CD14-positive monocyte (primary cell): ENCODE results near the gene HEPACAM. TPM values are rescaled to one million over a fixed set of nuclear protein-coding genes. Genes with fewer than 3 reads are reported as not detected.

Experiments
- DNase-seq, 3 donors: peaks; one replicate each; pipeline ENCODE4 v3.0.0-alpha.2; 2011 to 2022
- H2AFZ ChIP-seq: 2 replicates; pipeline ENCODE4 v1.6.0; 2012; ENCODE audit warnings: mild to moderate bottlenecking, low read depth, low read length, inconsistent platforms; ENCODE audit not compliant: insufficient read depth, poor library complexity, severe bottlenecking
- H3K27ac ChIP-seq, 2 donors: 1 replicate in 1 of 2; 2 replicates in 1 of 2; pipeline ENCODE4 v1.5.1; 2012 to 2013; ENCODE audit warnings: low read length in 2 of 2, control low read depth in 1 of 2, inconsistent platforms in 1 of 2, low read depth in 1 of 2, mild to moderate bottlenecking in 1 of 2
- H3K27me3 ChIP-seq, 2 donors: one replicate each; pipeline versions ENCODE4 v1.6.0 to v1.6.1; 2011 to 2013; ENCODE audit warnings: low read length in 2 of 2; ENCODE audit not compliant: control insufficient read depth in 2 of 2, insufficient read depth in 2 of 2
- H3K36me3 ChIP-seq, 2 donors: replicated peaks in 1 of 2; 1 replicate in 1 of 2; 2 replicates in 1 of 2; pipeline versions ENCODE4 v1.5.1 to v1.6.1; 2012 to 2013; ENCODE audit warnings: low read length in 2 of 2, control low read depth in 1 of 2, inconsistent platforms in 1 of 2, mild to moderate bottlenecking in 1 of 2; ENCODE audit not compliant: insufficient read depth in 2 of 2, control insufficient read depth in 1 of 2
- H3K4me1 ChIP-seq, 2 donors: 1 replicate in 1 of 2; 2 replicates in 1 of 2; pipeline versions ENCODE4 v1.5.1 to v1.6.1; 2012 to 2013; ENCODE audit warnings: low read length in 2 of 2, control low read depth in 1 of 2, inconsistent platforms in 1 of 2, mild to moderate bottlenecking in 1 of 2, moderate library complexity in 1 of 2; ENCODE audit not compliant: insufficient read depth in 2 of 2, control insufficient read depth in 1 of 2
- H3K4me2 ChIP-seq: replicated peaks from 2 replicates; pipeline ENCODE3; 2012; ENCODE audit warnings: low read length, moderate library complexity, mild to moderate bottlenecking; ENCODE audit not compliant: poor library complexity, severe bottlenecking; ENCODE audit errors: extremely low read depth
- H3K4me3 ChIP-seq, 3 experiments: fragments of 200-600 bp in 1 of 3; sonication (generic) in 1 of 3; replicated peaks in 1 of 3; 1 replicate in 2 of 3; 2 replicates in 1 of 3; pipeline ENCODE4 v1.5.1; 2011 to 2013; ENCODE audit warnings: low read length in 3 of 3, mild to moderate bottlenecking in 3 of 3, control low read depth in 2 of 3, low read depth in 2 of 3, inconsistent platforms in 1 of 3, moderate library complexity in 1 of 3
- H3K79me2 ChIP-seq: 2 replicates; pipeline ENCODE4 v1.6.0; 2012; ENCODE audit warnings: mild to moderate bottlenecking, control low read depth, inconsistent platforms, low read length, moderate library complexity; ENCODE audit not compliant: insufficient read depth
- H3K9ac ChIP-seq: 2 replicates; pipeline ENCODE4 v1.6.0; 2017; ENCODE audit warnings: low read length, mild to moderate bottlenecking; ENCODE audit not compliant: insufficient read depth, poor library complexity, severe bottlenecking
- H3K9me3 ChIP-seq, 2 donors: replicated peaks in 1 of 2; 1 replicate in 1 of 2; 2 replicates in 1 of 2; pipeline versions ENCODE4 v1.5.1 to v1.6.1; 2012 to 2013; ENCODE audit warnings: low read length in 2 of 2, control low read depth in 1 of 2; ENCODE audit not compliant: control insufficient read depth in 1 of 2, insufficient read depth in 1 of 2
- H4K20me1 ChIP-seq: 2 replicates; pipeline ENCODE4 v1.6.0; 2012; ENCODE audit warnings: mild to moderate bottlenecking, low read length, control low read depth, moderate library complexity; ENCODE audit not compliant: insufficient read depth
- H3K27ac Mint-ChIP-seq, 7 donors: one replicate each; pipeline ENCODE4 v1.8.0; 2020; ENCODE audit warnings: mild to moderate bottlenecking in 7 of 7, mixed read lengths in 7 of 7, moderate library complexity in 6 of 7, inconsistent platforms in 2 of 7
- H3K27me3 Mint-ChIP-seq, 3 donors: one replicate each; pipeline ENCODE4 v1.8.0; 2021 to 2022; ENCODE audit warnings: low read depth in 3 of 3, mild to moderate bottlenecking in 3 of 3, mixed read lengths in 3 of 3, moderate library complexity in 3 of 3, inconsistent platforms in 1 of 3
- H3K36me3 Mint-ChIP-seq, 2 donors: one replicate each; pipeline ENCODE4 v1.8.0; 2020; ENCODE audit warnings: mixed read lengths in 2 of 2, inconsistent platforms in 1 of 2, mild to moderate bottlenecking in 1 of 2
- H3K4me1 Mint-ChIP-seq: one replicate; pipeline ENCODE4 v1.8.0; 2020; ENCODE audit warnings: mild to moderate bottlenecking, mixed read lengths
- H3K4me3 Mint-ChIP-seq, 2 donors: one replicate each; pipeline ENCODE4 v1.8.0; 2020; ENCODE audit warnings: mild to moderate bottlenecking in 2 of 2, mixed read lengths in 2 of 2, moderate library complexity in 1 of 2
- H3K9me3 Mint-ChIP-seq, 7 donors: one replicate each; pipeline ENCODE4 v1.8.0; 2020 to 2022; ENCODE audit warnings: mixed read lengths in 7 of 7, mild to moderate bottlenecking in 6 of 7, moderate library complexity in 6 of 7, inconsistent platforms in 2 of 7
- WGBS: methylation state at CpG from one replicate; pipeline ENCODE4 v1.1.5; 2013; ENCODE audit warnings: missing lambda C conversion rate; ENCODE audit not compliant: insufficient coverage; 5-methylcytosine and 5-hydroxymethylcytosine counted together
- intact Hi-C, 2 donors: fragments of 100-400 bp; cut with micrococcal nuclease; formaldehyde crosslinking; loops; one replicate each; pipeline versions ENCODE4 v1.15.0 to v1.15.1; 2023
- polyA plus RNA-seq, 3 donors: library from polyadenylated mRNA; depleted of rRNA in 1 of 3; unstranded in 2 of 3; stranded (reverse) in 1 of 3; fragments of 300-500 nt in 2 of 3; fragments of >200 nt in 1 of 3; fragmentation: Illumina TruSeq in 2 of 3; gene quantifications; 1 replicate in 2 of 3; 2 replicates in 1 of 3; pipeline ENCODE4 v1.2.3, GENCODE V29; 2012 to 2021
- TF ChIP-seq, protein P1 (sequence below): fragments of 200-600 bp; IDR thresholded peaks from one replicate; pipeline ENCODE4 v1.8.0; 2022; ENCODE audit warnings: antibody characterized with exemption, mild to moderate bottlenecking

HEPACAM gene
- polyA plus RNA-seq, 3 donors: not detected

GRCh38 chr11:124944565-124944964 lies 8.7 kb upstream of the HEPACAM start:
- no peaks in the 10 kb centered on the region for H3K4me1 ChIP-seq
- Mint-ChIP-seq H3K4me3 (no peak overlapping the region), H3K9me3 (peaks cover 7 to 12% (median 9%) of the 10 kb centered on the region in 7 donors), H3K4me1 (no peaks in the 10 kb centered on the region), H3K36me3 (no peaks in the 10 kb centered on the region), H3K27me3 (peaks cover 4 to 6% (median 5%) of the 10 kb centered on the region in 3 donors), H3K27ac (no peak overlapping the region)
- H3K27ac ChIP-seq: no peak overlapping the region
- H2AFZ ChIP-seq: no peak overlapping the region
- H3K9me3 ChIP-seq: no peaks in the 10 kb centered on the region
- no peak overlapping the region for H3K9ac ChIP-seq
- H3K36me3 ChIP-seq: no peaks in the 10 kb centered on the region
- no peak overlapping the region for H3K4me2 ChIP-seq
- H3K27me3 ChIP-seq: no peaks in the 10 kb centered on the region
- H3K4me3 ChIP-seq: no peak overlapping the region
- no peak for DNase-seq
- no peaks in the 10 kb centered on the region for H4K20me1 ChIP-seq
- no peaks in the 10 kb centered on the region for H3K79me2 ChIP-seq
- WGBS: no CpG with 5 or more reads among the region's 3 CpGs
- TF ChIP-seq, protein P1, sequence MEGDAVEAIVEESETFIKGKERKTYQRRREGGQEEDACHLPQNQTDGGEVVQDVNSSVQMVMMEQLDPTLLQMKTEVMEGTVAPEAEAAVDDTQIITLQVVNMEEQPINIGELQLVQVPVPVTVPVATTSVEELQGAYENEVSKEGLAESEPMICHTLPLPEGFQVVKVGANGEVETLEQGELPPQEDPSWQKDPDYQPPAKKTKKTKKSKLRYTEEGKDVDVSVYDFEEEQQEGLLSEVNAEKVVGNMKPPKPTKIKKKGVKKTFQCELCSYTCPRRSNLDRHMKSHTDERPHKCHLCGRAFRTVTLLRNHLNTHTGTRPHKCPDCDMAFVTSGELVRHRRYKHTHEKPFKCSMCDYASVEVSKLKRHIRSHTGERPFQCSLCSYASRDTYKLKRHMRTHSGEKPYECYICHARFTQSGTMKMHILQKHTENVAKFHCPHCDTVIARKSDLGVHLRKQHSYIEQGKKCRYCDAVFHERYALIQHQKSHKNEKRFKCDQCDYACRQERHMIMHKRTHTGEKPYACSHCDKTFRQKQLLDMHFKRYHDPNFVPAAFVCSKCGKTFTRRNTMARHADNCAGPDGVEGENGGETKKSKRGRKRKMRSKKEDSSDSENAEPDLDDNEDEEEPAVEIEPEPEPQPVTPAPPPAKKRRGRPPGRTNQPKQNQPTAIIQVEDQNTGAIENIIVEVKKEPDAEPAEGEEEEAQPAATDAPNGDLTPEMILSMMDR: no peak
- intact Hi-C loops: no loop called here

DNA sequence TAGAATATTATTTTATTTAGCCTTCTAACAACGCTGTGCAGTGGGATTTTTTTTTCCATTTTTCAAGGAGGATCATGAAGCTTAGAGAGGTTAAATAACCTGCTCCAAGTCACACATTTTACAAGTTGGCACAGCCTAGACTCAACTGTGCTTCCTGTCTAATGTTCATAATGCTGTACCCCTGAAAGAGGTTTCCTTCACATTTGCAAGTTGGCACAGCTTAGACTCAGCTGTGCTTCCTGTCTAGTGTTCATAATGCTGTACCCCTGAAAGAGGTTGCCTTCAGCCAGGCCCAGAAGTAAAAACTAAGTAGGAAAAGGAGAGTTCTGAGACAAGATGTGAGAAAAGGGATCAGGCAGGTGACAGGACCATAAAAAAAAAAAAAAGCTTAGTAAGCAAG lies 7.9 kb upstream of the HEPACAM start:
- H3K27me3 ChIP-seq: no peaks in the 10 kb centered on the region
- no peaks in the 10 kb centered on the region for H3K36me3 ChIP-seq
- H3K4me1 ChIP-seq: no peaks in the 10 kb centered on the region
- H3K27me3 Mint-ChIP-seq: peaks cover 2 to 4% (median 4%) of the 10 kb centered on the region in 3 donors
- H3K27ac ChIP-seq: no peak overlapping the region
- H4K20me1 ChIP-seq: no peaks in the 10 kb centered on the region
- no peak overlapping the region for H3K27ac Mint-ChIP-seq
- no peak overlapping the region for H3K4me2 ChIP-seq
- H3K79me2 ChIP-seq: no peaks in the 10 kb centered on the region
- DNase-seq: no peak
- H3K4me1 Mint-ChIP-seq: no peaks in the 10 kb centered on the region
- no peak overlapping the region for H2AFZ ChIP-seq
- H3K9ac ChIP-seq: no peak overlapping the region
- WGBS: no CpG with 5 or more reads among the region's 1 CpG
- no peak overlapping the region for H3K4me3 Mint-ChIP-seq
- TF ChIP-seq, protein P1: no peak
- intact Hi-C loops: no loop called here
- H3K36me3 Mint-ChIP-seq: no peaks in the 10 kb centered on the region
- H3K9me3 Mint-ChIP-seq: peaks cover 7 to 16% (median 11%) of the 10 kb centered on the region in 7 donors
- no peak overlapping the region for H3K4me3 ChIP-seq
- H3K9me3 ChIP-seq: peaks cover 0 to 5% of the 10 kb centered on the region in 2 donors
